HCT116 (cell line): ENCODE data around the gene COX8A.

Source experiments
- CTCF ChIP-seq, 3 experiments: fragments of 200-600 bp in 1 of 3; sonication (generic) in 1 of 3; IDR thresholded peaks in 2 of 3; conservative IDR thresholded peaks in 1 of 3; 2 replicates each; pipeline ENCODE4 v1.5.1; 2012 to 2017; ENCODE audit warnings: low read depth in 2 of 3, low read length in 2 of 3, antibody characterized with exemption in 1 of 3, borderline replicate concordance in 1 of 3, control low read depth in 1 of 3, mild to moderate bottlenecking in 1 of 3, mixed read lengths in 1 of 3, mixed run types in 1 of 3, moderate library complexity in 1 of 3; ENCODE audit not compliant: insufficient read depth in 1 of 3
- EZH2 ChIP-seq: fragments of 200-600 bp; sonication (generic); IDR thresholded peaks from 2 replicates; pipeline ENCODE4 v1.6.1; 2017; ENCODE audit warnings: antibody characterized with exemption, mixed run types
- TCF7L2 ChIP-seq: IDR thresholded peaks from 2 replicates; pipeline ENCODE4 v1.7.0; 2011; ENCODE audit warnings: borderline replicate concordance, inconsistent platforms; ENCODE audit not compliant: insufficient read depth, insufficient read length; ENCODE audit errors: extremely low read depth
- ZFX ChIP-seq: fragments of 450-650 bp; IDR thresholded peaks from 2 replicates; pipeline ENCODE4 v1.6.1; 2017
- ZNF274 ChIP-seq: fragments of 200-500 bp; sonication (Bioruptor generic); IDR thresholded peaks from 2 replicates; pipeline ENCODE4 v1.6.1; 2014; ENCODE audit warnings: mild to moderate bottlenecking, low read depth, low read length, inconsistent platforms

GRCh38 chr11:64015935-64016845 lies 41.8 kb downstream of the COX8A start:
- TF ChIP-seq CTCF (IDR thresholded peaks at IDR 0.05 in 2 of 3, conservative IDR thresholded peaks at IDR 0.05 in 1 of 3; ENCODE audit: borderline replicate concordance in 1 of 3, insufficient read depth in 1 of 3, low read depth in 2 of 3, low read length in 2 of 3) (no peak), EZH2 (no peak), TCF7L2 (no peak), ZFX (no peak), ZNF274 (no peak)
